Measurements from ENCODE around the gene TBC1D9.

Gene TBC1D9

DNA sequence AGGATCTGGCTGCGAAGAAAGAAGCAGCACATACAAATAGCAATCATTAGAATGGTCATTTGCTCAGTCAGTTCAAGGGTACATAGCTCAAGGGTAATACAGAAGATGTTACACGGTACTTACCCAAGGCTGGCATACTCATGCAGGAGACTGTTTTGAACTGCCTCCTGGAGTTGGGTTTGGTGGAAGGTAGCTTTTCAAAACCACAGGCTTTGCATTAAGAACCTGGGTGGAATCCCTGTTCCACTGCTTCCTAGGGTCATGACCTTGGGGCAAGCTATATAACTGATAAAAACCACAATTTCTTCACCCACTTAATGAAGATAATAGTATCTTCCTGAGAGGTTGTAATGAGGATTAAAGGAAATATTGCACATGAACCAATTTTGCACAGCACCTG, 36.5 kb downstream of the TBC1D9 start:
- no peak for DNase-seq

DNA sequence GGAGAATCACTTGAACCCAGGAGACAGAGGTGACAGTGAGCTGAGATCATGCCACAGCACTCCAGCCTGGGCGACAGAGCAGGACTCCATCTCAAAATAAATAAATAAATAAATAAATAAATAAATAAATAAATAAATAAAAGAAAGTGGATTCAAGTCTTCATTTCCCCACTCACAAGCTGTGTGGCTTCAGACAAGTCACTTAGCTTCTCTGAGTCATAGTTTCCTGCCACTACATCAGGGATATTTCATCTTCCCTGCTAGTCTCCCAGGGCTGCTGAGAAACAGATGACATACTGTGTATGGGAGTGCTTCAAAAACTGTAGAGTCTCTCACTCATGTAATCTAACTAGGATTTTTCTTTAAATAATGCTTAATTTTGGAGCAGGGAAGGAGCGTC, 37.2 kb downstream of the TBC1D9 start:
- DNase-seq = no peak

DNA sequence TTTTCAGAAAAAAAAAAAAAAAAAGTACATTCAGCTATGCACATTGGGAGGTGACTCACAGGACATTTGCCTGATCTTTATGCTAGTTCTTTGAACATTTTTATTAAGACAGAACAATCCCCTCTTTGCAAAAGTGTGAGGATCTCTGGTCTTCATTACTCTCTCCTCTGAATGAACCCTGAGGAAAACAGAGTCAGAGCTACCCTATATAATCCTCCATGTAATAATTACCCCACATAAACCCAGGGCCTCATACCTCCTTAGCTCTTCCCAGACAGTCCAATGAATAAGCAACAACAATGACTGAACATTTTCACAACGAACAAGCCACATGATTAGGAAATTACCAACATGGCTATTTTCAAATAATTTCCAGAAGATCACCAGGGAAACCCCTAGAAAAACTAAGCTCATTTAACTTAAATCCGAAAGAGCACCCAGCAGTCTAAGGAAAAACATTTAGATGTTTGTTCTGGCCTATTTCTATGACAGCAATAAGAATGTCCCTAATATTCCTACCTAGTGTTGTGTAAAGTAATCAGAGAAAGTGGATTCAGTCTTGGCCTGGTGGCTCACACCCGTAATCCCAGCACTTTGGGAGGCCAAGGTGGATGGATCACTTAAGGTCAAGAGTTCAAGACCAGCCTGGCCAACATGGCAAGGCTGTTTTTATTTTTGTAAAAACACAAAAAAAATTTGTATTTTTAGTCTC, 37.8 kb downstream of the TBC1D9 start:
- DNase-seq = no peak

DNA sequence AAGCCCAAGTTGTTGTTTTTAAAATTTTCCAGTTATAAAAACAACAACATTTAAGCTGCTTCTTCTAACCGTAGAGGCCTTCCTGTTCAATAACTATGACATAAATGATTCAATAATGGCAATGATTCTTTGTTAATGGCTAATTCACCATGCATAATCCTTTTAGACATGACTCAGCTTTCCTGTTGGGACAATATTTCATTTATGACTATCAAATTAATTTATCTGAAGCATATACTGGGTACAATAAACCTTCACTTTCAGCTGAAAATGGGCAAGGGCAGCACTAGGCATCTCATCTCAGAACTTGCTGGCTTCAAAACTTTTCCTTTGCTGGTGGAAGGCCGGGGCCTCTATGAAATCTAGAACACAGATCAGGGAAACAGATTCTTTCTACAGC, 38.9 kb downstream of the TBC1D9 start:
- no peak for DNase-seq

GRCh38 chr4:140715119-140715518, 41.1 kb downstream of the TBC1D9 start:
- DNase-seq = no peak

- no peak for DNase-seq
Measured at GRCh38 chr4:140711910-140712309, 44.3 kb downstream of the TBC1D9 start.

GRCh38 chr4:140710908-140711622, 45.1 kb downstream of the TBC1D9 start:
- no peak for DNase-seq

DNA sequence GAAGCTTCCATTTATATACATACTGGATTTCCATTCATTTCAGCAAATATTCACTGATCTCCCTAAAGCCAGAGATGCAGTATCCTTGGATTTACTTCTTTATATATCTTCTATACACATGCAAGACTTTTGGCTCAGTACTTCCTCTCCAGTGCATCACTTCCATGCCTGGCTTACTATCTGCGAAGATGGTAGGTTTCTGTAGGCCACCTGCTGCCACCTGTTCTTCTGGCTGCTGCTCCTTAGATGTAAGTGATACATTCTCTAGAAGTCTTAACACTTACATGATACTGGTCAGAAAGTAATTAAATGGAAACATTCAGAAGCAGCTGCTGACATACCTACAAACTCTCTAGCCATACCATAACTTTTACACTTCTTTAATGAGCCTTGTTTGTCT, 48.9 kb downstream of the TBC1D9 start:
- DNase-seq = no peak

DNA sequence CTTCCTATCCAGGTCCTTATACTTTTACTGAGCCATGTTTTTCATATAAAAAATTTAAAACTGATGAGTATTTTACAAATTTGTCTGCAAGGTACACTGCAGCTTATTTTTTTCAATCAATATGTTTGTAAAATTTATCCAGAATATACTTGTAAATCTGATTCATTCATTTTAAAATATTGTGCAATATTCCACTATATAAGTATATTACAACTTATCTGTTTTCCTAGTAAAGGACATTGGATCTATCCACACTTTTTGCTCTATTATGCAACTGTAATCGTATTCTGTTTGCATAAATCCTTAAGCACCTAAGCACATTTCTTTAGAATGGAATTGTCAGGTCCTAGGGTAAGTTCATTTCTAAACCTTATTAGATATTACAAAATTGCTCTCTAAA, 49.5 kb downstream of the TBC1D9 start:
- DNase-seq = no peak

- no peak for DNase-seq
Measured at GRCh38 chr4:140706276-140706625, 49.9 kb downstream of the TBC1D9 start.

- no peak for DNase-seq
Measured at GRCh38 chr4:140705625-140706275, 50.4 kb downstream of the TBC1D9 start.

GRCh38 chr4:140704964-140705363, 51.2 kb downstream of the TBC1D9 start:
- no peak for DNase-seq

- no peak for DNase-seq
Measured at GRCh38 chr4:140704392-140704960, 51.7 kb downstream of the TBC1D9 start.

DNA sequence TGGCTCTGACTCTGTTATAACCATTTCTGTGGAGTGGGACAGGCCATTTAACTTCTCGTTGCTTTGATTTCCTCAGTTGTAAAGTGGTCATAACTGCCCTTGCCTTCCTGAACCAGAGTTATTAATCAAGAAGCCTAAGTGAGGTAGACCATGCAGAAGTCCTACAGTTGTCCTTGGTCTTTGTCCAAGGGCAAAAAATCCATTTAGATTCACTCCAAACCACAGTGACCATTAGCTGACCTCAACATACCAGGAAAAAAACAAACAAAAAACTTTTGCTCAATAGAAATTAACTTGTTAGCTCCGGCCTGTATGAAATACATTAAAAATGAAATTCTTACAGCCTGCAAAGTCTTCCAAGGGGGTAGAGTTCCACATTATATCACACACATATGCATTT, 52.7 kb downstream of the TBC1D9 start:
- DNase-seq = no peak

DNA sequence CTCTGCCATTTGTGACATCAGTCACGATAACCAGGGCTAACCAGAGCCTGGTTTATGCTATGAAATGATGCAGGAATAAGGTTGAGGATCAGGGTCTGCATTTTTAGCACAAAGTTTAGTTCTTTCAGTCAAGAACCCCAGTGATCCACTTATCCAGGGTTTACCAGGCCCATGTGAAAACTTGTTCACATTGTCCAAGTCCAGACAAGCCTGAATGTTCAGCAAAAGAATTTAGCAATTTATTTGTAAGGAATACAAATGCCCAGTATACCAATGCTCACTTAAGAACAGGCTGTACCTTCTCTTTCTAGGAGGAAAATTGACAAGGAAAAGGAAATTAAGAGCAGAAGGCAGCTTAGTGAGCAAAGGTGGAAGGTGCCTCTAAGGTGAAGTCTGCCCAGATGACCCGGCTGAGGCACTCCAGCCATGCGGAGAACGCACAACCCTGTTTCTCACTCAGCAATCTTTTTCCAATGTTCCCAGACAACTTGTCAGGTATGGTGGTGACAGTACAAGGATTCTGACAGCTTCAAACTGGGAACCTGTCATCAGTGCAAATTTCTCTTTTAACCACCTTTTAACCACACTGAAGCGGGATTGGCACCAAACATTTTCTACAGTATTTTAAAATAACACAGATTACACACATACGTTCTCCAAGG, 54.0 kb downstream of the TBC1D9 start:
- no peak for DNase-seq

GRCh38 chr4:140701071-140701470, 55.1 kb downstream of the TBC1D9 start:
- DNase-seq = no peak

DNA sequence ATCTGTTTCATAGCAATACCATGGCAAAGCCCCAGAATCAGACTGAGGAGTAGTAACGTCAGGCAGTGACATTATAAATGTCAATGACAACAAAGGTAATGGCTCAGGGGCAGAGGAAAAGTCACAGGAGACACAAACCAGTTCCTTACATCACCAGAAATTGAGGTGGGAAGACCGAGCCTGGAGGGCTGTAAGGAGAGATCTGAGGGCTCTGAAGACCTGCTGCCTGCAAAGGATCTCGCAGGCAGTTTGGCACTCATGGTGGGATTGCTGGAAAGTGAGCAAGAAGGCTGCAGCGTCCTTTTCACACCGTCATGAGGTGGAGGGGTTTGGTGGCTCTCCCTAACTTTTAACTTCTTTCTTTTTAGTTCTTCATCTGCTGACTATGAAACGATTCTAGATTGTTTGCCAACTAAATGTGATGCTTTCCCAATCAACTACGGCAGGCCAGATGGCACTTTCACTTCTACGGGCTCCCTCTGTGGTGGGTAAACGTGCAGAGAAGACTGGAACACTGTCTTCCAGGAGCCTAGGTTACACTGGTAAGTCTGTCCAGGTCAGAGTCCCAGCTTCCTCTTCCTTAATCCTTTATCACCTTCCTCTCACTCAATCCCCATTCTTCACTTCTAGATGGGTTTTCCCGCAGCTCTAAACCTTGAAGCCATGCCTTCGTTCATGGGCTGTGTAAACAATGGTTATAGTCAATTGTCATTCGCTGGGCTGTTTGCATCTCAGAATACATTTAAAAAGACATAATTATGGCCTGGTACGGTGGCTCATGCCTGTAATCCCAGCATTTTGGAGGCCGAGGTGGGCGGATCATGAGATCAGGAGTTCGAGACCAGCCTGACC, 58.2 kb downstream of the TBC1D9 start:
- DNase-seq = no peak

GRCh38 chr4:140695483-140695882, 60.7 kb downstream of the TBC1D9 start:
- DNase-seq = no peak

DNA sequence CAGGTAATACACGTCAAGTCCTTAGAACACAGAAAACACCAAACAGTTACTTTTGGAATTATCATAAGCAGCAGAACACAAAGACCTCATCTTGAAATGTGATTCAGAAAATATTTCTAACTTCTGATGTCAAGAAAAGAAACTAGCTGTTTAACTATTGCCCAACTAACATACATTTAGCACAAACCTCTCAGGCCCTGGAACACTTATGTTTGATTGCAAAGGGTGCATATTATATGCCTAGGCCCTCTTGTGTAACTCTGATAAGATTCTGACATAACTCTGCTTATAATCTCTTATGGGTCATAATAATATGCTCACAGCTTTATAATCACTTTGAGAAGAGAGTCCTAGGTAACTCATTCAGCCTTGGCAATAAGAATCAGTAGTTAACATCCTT, 62.6 kb downstream of the TBC1D9 start:
- no peak for DNase-seq

GRCh38 chr4:140691369-140691768, 64.8 kb downstream of the TBC1D9 start:
- DNase-seq = no peak

DNA sequence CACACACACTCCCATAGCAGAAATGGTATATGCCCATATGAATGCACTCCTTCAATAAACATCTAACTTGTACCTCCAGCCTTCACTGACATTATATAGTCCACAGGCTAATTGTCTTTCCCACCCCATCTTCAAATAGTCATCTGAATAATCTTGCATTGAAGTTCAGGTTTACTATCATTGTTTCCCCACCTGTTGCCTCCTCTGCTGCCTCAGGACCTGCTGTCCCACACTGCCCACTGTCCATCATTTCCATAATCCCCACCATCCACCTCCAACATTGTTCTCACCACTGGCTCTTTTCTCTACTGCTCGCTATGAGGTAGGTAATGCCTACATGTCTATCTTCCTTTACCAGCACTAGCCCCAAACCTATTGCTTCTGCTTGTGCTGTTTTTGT, 66.1 kb downstream of the TBC1D9 start:
- no peak for DNase-seq

- no peak for DNase-seq
Measured at GRCh38 chr4:140689623-140690022, 66.6 kb downstream of the TBC1D9 start.

All from CD4-positive, alpha-beta T cell treated with Interleukin-6 for 4 hours (primary cell).